GM21723 (cell line): ENCODE data around the gene HTATSF1.

Experiments used
- ATAC-seq: cut with Tn5 transposase; IDR thresholded peaks from one replicate; pipeline ENCODE4 v1.9.1; 2021; ENCODE audit warnings: mild to moderate bottlenecking, moderate library complexity; ENCODE audit not compliant: unreplicated experiment

The HTATSF1 gene, protein sequence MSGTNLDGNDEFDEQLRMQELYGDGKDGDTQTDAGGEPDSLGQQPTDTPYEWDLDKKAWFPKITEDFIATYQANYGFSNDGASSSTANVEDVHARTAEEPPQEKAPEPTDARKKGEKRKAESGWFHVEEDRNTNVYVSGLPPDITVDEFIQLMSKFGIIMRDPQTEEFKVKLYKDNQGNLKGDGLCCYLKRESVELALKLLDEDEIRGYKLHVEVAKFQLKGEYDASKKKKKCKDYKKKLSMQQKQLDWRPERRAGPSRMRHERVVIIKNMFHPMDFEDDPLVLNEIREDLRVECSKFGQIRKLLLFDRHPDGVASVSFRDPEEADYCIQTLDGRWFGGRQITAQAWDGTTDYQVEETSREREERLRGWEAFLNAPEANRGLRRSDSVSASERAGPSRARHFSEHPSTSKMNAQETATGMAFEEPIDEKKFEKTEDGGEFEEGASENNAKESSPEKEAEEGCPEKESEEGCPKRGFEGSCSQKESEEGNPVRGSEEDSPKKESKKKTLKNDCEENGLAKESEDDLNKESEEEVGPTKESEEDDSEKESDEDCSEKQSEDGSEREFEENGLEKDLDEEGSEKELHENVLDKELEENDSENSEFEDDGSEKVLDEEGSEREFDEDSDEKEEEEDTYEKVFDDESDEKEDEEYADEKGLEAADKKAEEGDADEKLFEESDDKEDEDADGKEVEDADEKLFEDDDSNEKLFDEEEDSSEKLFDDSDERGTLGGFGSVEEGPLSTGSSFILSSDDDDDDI

DNA sequence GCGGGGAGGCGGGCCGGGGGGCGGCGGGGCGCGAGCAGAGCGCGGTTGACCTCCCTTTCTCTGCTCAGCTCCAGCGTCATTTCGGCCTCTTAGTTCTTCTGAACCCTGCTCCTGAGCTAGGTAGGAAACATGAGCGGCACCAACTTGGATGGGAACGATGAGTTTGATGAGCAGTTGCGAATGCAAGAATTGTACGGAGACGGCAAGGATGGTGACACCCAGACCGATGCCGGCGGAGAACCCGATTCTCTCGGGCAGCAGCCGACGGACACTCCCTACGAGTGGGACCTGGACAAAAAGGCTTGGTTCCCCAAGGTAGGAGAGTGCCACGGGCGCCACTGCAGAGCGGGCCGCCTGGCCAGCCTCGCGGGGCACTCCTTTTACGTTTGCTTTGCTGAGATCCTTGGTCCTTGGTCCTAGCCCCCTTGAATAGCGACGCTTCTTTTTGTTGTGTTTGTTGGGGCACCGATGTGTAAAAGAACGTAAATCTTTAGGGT is at the start of gene HTATSF1:
Gene HTATSF1 (plus strand): TSS at position 37 of the 497 bp plus-strand sequence. CDS start 93 bp downstream, at position 130.
- peak; percentile 28 for ATAC-seq

DNA sequence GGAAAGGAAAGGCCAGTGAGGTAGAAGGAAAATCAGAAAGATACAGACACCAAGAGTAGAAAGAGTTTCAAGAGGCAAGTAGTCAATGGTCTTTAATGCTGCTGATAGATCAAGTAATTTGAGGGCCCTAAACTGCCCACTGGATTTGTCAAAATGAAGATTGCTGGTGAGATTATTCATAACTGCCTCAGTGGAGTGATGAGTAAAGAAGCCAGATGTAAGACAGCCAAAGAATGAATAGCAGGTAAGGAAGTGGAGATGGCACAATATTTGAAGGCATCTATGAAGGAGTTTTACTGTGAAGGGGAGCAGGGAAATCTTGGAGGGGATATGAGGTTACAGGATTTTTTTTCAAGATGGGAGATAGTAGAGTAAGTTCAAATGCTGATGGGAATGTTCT is 49.4 kb upstream of the HTATSF1 start:
- no peak for ATAC-seq

DNA sequence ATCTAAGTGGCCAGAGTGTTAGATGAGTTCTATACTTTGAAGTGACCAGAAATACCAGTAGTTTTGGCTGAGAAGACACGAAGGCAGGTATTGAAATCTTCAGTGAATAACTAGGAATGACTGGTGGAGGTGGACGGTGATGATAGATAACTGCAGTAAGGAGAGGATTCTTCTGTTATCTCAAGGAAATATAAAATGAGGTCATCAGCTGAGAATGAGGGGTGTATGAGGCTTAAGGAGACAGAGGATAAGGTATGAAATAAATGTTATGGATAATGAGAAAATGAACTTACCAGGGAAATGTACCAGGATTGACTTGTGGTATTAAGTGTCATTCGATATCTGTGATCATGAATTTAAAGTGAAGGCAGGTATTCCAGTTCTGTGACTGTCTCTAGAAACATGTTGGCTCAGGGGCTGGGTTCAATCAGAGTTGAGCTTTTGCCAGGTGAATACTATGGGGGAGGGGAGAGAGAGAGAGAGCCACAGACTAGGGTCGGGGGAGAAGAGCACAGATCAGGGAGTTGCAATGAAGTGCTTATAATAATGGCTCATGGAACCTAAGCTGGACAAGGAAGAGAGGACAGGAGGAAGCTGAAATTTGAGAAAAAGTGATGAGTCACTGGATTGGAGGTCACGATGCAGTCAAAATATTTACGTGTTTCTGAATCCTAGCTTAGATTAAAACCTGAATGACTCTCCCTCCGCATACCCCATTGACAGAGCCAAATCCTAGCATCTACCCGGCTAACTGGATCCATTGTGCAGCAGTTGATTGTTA is 47.2 kb upstream of the HTATSF1 start:
- ATAC-seq: no peak

DNA sequence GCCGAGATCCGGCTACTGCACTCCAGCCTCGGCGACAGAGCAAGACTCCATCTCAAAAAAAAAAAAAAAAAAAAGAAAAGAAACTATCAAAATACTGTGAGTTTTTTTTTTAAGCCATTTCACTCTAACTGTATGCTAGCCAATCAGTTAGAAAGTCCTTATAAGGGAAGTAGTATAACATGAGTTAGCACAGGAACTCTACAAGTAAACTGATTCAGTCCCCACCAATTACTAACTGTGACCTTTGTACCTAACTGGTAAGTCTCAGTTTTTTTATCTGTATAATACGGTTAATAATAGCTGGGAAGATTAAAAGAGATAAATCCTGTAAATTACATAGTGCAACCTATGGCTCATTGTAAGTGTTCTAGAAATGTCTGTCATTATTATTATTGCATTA is 44.8 kb upstream of the HTATSF1 start:
- ATAC-seq: no peak

DNA sequence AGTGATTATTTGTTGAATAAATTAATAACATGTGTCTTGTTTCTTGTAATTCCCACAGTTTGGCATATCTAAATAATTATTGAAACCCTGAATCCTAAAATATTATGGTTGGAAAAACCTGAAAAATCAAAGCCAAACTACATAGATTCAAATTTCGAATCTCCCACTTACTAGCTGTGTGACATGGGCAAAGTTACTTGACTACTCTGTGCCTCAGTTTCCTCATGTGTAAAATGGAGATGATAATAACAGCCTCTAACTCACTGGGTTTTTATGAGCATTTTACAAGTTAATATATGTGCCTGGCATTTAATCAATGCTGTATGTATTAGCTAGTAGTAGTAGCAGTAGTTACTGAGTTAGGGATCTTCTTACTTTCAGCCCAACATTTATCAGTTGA is 44.3 kb upstream of the HTATSF1 start:
- no peak for ATAC-seq

DNA sequence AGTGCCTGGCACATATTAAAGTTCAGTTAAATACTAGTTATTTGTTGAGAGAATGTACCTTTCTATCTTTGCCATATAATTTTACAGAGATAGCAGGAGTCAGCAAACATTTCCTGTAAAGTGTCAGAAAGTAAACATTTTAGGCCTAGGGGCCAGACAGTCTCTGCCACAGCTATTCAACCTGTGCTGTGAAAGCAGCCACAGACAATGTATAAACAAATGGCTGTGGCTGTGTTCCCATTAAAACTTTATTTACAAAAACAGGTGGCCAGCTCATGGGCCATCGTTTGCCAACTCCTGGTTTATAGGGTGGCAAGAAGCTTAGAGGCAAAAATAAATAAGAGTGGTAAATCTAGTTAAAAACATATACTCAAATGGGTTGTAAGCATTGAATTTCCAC is 43.6 kb upstream of the HTATSF1 start:
- no peak for ATAC-seq

DNA sequence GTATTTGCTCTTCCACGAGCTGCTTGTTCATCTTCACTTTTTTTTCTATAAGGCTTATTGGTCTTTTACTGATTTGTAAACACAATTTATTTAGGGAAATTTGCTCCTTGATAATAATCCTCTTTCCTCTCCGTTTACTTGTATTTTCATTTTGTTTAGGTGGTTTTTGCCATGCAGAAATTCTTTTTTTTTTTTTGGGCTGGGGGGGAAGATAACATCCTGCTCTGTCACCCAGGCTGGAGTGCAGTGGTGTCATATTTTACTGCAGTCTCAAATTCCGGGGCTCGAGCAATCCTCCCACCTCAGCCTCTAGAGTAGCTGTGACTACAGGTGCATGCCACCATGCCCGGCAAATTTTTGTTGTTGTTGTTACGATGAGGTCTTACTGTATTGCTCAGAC is 41.3 kb upstream of the HTATSF1 start:
- ATAC-seq: no peak

DNA sequence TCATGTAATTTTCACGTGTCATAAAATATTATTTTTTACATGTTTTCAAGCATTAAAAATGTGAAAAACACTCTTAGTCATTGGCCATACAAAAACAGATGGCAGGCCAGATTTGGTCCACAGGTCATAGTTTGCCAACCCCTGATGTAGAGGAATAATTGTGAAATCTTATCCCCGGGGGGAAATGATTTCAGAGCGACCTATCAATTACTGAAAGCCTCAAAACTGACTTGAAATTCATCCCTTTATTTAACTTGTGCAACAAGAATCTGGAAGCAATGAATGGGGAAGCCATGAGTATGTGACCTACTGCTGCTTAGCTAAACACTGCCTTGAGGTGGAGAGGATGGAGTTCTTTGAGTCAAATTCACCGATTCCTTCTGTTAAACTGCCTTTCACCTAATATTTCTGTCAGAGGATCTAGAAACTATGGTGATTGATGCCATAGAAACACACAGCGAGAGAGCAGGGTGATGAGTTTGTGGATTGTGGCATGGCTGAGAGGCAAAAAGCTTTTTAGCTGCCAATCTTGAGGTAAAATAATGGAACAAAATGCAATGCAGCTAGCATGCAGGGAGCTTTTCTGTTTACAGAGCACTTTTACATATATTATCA is 40.0 kb upstream of the HTATSF1 start:
- ATAC-seq: no peak

DNA sequence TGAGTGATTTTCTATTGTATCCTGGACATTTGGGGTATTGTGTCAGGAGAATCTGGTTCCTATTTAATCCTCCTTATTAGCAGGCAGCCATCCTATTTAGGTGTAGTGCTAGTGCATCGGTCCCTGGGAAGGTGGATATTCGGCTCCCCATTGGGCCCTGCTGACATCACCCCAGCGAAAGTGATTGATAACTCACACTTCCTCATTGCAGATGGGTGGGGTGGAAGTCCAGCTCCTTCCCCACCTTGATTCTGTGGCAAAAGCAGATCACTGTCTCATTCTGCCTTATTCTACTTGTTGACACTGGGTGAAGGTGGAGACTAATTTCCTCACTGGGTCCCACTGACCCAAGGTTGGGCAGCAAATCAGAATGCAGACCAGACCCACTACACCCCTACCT is 32.8 kb upstream of the HTATSF1 start:
- no peak for ATAC-seq

DNA sequence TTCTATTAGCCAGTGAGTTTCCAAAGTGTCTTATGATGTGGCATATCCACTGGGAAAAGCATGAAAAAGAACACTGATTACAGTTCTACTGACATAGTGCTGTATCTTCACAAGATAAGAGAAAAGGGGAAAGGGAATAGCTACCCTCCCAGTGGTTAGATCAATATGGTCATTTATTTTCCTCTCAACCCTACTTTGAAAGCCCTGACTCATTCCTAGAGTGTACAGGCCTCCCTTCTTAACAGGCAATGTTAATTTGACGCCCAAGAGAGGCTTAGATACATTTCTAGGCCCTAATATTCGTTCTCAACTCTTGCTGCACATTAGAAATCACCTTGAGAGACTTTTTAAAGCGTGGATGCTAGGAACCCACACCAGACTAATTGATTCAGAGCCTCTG is 30.1 kb upstream of the HTATSF1 start:
- no peak for ATAC-seq

DNA sequence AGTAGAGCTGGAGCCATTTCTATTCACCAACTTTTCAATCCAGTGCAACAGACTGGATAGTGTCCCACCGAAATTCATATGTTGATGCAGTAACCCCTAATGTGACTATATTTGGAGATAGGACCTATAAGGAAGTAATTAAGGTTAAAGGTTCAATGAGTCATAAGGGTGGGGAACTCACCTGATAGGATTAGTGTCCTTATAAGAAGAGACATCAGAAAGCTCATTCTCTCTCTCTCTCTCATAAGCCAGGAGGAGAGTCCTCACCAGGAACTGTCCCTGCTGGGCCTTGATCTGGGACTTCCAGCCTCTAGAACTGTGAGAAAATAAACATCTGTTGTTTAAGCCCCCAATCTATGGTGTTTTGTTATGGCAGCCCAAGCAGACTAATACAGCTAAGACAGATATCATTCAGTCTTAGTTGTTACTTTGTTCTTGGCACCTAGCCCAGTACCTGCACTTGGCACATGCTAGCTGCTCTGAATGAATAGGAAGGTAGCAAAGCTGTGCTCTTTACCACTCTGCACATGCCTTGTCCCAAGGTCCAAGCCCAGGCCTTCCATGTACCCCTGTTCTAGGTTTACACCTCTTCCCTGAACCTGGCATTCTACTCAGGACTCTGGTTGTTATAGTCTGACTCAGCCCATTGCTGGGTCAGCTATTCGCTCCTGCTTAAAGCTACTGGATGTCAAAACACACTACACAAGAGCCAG is 28.8 kb upstream of the HTATSF1 start:
- ATAC-seq: no peak

DNA sequence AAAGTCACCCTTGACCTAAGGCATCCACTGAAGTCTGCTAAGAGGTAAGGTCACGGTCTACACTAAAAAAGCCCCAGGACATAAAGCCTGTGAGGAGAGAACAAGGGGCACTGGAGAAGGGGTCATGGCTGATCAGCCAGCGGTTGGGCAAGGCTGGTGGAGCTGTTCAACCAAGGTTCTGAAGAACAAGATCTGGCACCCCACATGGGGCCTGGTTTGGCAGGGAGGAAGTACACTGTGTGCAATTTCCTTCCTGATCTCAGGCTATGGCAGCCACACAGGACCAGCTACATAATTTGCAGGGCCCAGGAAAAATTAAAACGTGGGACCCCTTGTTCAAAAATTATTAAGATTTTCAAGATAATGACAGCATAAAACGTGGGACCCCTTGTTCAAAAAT is 23.7 kb upstream of the HTATSF1 start:
- no peak for ATAC-seq

DNA sequence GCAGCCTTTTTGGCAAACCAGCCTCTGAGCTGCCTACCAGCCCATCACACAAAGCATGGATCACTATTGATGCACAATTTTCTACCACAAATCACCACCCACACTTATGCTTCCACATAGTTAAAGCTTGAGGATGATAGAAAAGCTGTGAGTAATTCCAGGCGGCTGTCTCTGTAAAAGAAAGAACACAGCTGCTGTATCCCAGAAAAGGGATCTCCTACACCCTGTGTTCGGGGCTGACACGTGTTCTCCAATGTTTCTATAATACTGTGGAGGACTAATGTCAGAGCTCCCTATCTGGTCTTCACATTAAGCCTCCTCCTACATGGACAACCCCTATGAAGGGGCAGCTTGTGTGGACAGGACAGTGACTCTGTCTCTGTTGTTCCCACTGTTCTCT is 22.2 kb upstream of the HTATSF1 start:
- ATAC-seq: no peak

DNA sequence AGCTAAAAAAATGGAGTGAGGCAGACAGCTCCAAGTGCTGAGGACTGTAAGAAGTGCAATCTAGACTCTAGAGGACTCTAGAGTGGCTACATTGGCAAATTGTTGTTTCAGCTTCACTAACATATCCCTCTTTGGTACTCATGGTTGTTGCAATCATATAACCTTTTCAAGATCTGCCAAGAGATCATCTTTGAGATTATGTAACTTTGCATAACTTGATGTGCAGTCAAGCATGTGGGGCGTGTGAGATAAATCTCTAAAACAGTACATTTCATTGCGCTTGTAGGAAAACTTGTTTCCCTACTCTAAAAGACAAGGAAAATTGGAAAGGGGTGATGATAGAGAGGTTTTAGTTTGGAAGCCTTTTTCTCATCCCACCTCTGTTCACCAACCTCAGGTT is 20.9 kb upstream of the HTATSF1 start:
- no peak for ATAC-seq

DNA sequence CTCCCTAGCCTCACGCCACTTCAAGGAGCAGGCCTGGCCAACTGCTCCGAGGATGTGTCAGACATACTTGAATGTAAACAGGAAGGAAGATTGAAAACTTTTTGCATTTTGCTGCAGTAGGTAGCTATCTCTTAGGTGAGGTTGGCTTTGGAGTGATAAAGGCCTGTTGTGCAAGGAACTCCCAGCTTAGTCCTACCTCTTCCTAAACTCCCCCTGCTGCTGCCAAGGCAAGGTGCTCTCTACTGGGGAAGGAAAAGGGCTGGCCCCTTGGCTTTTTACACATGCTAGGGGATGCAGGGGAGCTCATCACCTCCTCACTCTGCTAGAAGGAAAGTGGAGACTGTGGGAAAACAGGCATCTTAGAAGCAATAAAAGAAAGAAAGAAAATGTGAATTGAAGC is 20.4 kb upstream of the HTATSF1 start:
- no peak for ATAC-seq

DNA sequence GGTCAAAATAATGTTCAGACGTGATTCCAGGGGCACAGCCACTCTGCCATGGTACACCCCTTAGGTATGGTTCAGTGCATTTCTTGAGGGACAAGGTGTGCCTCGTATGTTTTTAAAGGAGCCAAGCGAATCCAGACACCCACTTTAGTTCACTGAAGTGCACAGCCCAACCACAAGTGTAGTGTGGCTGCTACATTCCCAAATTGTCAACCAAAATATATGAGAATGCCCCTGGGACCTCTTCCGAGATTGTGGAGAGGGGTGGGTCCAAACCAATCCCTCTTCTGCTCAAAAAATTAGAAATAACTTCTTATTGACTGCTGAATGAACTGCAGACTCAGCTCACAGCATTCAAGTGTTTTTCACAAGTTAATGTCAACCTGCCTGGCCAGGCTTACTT is 17.0 kb upstream of the HTATSF1 start:
- ATAC-seq: no peak

DNA sequence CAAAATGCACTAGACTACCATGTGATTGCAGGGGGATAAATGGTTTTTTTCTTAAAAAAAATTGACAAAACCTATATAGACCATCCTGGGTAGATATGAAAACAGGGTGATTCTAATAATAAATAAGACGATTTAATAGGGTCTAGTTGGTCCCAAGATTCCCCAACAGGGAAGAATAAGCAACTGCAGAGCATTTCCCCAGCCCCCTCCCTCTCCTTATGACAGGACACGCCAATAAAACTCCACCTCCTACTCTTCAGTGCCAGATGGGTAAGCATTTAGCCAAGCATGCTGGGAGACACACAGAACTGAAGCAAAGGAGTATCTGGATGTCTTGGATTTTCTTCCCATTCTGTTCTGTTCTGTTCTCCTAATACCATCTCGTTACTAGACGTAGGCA is 9.7 kb upstream of the HTATSF1 start, which contains the start of gene BRS3:
Gene BRS3 (plus strand): TSS at position 301 of the 400 bp plus-strand sequence. CDS start 168 bp downstream, outside the sequence.
- no peak for ATAC-seq

DNA sequence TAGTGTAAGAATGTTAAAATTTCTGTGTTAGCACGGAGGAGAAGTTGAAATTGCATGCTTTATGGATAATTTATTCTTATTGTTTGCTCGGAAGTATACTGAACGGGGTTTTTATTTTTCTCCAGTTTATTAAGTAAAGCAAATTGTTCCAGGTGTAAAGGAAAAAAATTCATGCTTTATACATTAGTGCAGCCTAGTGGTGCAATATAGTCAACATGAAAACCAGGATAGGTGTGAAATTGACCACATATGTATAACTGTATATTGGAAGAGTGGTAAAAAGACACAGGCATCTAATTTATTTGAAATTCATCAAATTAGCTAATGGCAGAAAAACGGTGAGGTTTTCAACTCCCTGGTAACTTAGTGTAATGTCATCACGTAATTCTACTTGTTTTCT is 8.7 kb upstream of the HTATSF1 start:
- no peak for ATAC-seq

DNA sequence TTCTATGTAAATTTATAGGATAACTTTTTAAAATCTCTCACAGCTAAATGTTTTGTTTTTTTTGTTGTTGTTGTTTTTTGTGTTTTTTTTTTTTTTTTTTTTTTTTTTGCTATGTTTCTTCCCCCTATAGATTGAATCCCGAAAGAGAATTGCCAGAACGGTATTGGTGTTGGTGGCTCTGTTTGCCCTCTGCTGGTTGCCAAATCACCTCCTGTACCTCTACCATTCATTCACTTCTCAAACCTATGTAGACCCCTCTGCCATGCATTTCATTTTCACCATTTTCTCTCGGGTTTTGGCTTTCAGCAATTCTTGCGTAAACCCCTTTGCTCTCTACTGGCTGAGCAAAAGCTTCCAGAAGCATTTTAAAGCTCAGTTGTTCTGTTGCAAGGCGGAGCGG is 5.6 kb upstream of the HTATSF1 start:
- no peak for ATAC-seq

DNA sequence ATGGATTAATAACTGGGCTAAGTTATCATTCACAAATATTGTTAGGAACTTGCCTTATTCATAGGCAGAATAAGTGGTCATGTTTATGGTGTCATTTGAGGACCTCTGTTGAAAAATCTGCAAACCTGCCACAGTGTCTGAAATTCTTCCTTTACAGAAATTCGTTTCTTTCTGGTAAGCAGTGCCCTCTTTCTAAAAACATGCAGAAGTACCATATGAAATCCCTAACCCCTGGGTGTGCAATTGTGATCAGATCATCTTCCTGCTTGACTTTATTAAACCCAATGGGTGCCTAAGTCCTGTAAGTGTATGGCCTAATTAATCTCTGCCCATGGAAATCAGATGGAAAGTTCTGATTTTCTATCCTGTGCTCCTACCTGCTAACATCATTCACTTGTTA is 4.4 kb upstream of the HTATSF1 start:
- no peak for ATAC-seq
